ENCODE results near the gene CCDC90B. TPM values are rescaled to one million over a fixed set of nuclear protein-coding genes. Genes with fewer than 3 reads are reported as not detected.

Gene CCDC90B
- total and polyA plus RNA-seq, 4 donors: 18.8 to 40.5 (median 28.1) TPM

DNA sequence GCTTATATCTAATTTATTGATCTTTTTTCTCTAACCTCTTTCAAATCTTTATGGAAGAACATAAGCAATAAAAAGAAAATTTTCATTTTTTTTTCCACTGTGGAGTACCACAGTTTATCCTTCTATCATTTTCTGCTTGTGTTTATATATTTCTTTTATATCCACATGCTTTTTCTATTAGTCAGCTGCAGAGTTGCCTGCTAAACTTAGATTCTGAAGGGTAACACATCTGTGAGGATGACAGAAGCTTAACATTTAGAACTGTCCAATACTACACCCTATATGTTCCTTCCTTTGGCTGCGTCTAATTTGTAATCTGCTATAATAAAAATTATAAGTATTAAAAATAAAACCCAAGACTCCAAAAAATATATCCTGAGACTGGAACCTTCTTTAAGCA is 20.8 kb downstream of the CCDC90B start:
- H3K27me3 ChIP-seq (ENCODE audit: control insufficient read depth in 4 of 4, insufficient read depth in 4 of 4, low read length in 3 of 4): no peaks in the 10 kb centered on the region
- H3K9me3 ChIP-seq (ENCODE audit: control insufficient read depth in 4 of 4, low read length in 3 of 4): no peaks in the 10 kb centered on the region
- no peak overlapping the region for H3K27ac ChIP-seq (ENCODE audit: low read depth in 1 of 2, low read length in 2 of 2)
- H3K4me3 ChIP-seq (ENCODE audit: low read depth in 1 of 3, low read length in 3 of 3): no peak overlapping the region
- H3K4me1 ChIP-seq (ENCODE audit: control insufficient read depth in 4 of 4, insufficient read depth in 4 of 4, low read length in 3 of 4): no peaks in the 10 kb centered on the region
- H3K36me3 ChIP-seq (ENCODE audit: control insufficient read depth in 4 of 4, insufficient read depth in 3 of 4, low read depth in 1 of 4, low read length in 3 of 4): peaks cover 9 to 34% (median 23%) of the 10 kb centered on the region in 4 donors
- H3K9ac ChIP-seq (ENCODE audit: low read depth in 1 of 2, low read length in 2 of 2): no peak overlapping the region
- 97% methylated on average over 1 of the region's 1 CpG for WGBS
- TF ChIP-seq YY1 (IDR thresholded peaks at IDR 0.05) (no peak), FOXA2 (IDR thresholded peaks at IDR 0.05) (no peak), HNF4A (conservative IDR thresholded peaks at IDR 0.05) (no peak), NR2F2 (IDR thresholded peaks at IDR 0.05) (no peak), GABPA (IDR thresholded peaks at IDR 0.05 in 1 of 2, conservative IDR thresholded peaks at IDR 0.05 in 1 of 2) (no peak), JUND (IDR thresholded peaks at IDR 0.05) (no peak), RAD21 (IDR thresholded peaks at IDR 0.05) (no peak), MAX (IDR thresholded peaks at IDR 0.05) (no peak), TAF1 (conservative IDR thresholded peaks at IDR 0.05) (no peak), RXRA (IDR thresholded peaks at IDR 0.05) (no peak)
- TF ChIP-seq, protein P1, sequence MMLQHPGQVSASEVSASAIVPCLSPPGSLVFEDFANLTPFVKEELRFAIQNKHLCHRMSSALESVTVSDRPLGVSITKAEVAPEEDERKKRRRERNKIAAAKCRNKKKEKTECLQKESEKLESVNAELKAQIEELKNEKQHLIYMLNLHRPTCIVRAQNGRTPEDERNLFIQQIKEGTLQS (IDR thresholded peaks at IDR 0.05): no peak
- TF ChIP-seq, protein P2, sequence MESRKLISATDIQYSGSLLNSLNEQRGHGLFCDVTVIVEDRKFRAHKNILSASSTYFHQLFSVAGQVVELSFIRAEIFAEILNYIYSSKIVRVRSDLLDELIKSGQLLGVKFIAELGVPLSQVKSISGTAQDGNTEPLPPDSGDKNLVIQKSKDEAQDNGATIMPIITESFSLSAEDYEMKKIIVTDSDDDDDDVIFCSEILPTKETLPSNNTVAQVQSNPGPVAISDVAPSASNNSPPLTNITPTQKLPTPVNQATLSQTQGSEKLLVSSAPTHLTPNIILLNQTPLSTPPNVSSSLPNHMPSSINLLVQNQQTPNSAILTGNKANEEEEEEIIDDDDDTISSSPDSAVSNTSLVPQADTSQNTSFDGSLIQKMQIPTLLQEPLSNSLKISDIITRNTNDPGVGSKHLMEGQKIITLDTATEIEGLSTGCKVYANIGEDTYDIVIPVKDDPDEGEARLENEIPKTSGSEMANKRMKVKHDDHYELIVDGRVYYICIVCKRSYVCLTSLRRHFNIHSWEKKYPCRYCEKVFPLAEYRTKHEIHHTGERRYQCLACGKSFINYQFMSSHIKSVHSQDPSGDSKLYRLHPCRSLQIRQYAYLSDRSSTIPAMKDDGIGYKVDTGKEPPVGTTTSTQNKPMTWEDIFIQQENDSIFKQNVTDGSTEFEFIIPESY (IDR thresholded peaks at IDR 0.05): no peak
- TF ChIP-seq, protein P3, sequence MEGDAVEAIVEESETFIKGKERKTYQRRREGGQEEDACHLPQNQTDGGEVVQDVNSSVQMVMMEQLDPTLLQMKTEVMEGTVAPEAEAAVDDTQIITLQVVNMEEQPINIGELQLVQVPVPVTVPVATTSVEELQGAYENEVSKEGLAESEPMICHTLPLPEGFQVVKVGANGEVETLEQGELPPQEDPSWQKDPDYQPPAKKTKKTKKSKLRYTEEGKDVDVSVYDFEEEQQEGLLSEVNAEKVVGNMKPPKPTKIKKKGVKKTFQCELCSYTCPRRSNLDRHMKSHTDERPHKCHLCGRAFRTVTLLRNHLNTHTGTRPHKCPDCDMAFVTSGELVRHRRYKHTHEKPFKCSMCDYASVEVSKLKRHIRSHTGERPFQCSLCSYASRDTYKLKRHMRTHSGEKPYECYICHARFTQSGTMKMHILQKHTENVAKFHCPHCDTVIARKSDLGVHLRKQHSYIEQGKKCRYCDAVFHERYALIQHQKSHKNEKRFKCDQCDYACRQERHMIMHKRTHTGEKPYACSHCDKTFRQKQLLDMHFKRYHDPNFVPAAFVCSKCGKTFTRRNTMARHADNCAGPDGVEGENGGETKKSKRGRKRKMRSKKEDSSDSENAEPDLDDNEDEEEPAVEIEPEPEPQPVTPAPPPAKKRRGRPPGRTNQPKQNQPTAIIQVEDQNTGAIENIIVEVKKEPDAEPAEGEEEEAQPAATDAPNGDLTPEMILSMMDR (IDR thresholded peaks at IDR 0.05; ENCODE audit: low read depth, low read length, missing input control): no peak
- no peak for DNase-seq (ENCODE audit: low spot score)

- TF ChIP-seq NR2F2 (IDR thresholded peaks at IDR 0.05) (no peak), RAD21 (IDR thresholded peaks at IDR 0.05) (no peak), HNF4A (conservative IDR thresholded peaks at IDR 0.05) (no peak), GABPA (IDR thresholded peaks at IDR 0.05 in 1 of 2, conservative IDR thresholded peaks at IDR 0.05 in 1 of 2) (no peak), YY1 (IDR thresholded peaks at IDR 0.05) (no peak), TAF1 (conservative IDR thresholded peaks at IDR 0.05) (no peak)
- TF ChIP-seq, protein P1 (IDR thresholded peaks at IDR 0.05): no peak
- H3K4me1 ChIP-seq (ENCODE audit: control insufficient read depth in 4 of 4, insufficient read depth in 4 of 4, low read length in 3 of 4): peaks cover 3 to 15% (median 12%) of the 10 kb centered on the region in 4 donors
- H3K27me3 ChIP-seq (ENCODE audit: control insufficient read depth in 4 of 4, insufficient read depth in 4 of 4, low read length in 3 of 4): no peaks in the 10 kb centered on the region
- peaks cover 4 to 48% (median 16%) of the 10 kb centered on the region in 4 donors for H3K36me3 ChIP-seq (ENCODE audit: control insufficient read depth in 4 of 4, insufficient read depth in 3 of 4, low read depth in 1 of 4, low read length in 3 of 4)
- H3K9ac ChIP-seq (ENCODE audit: low read depth in 1 of 2, low read length in 2 of 2): no peak overlapping the region
- H3K9me3 ChIP-seq (ENCODE audit: control insufficient read depth in 4 of 4, low read length in 3 of 4): no peaks in the 10 kb centered on the region
- no peak for DNase-seq (ENCODE audit: low spot score)
- no peak overlapping the region for H3K27ac ChIP-seq (ENCODE audit: low read depth in 1 of 2, low read length in 2 of 2)
- 98% methylated on average over 1 of the region's 1 CpG for WGBS
- H3K4me3 ChIP-seq (ENCODE audit: low read depth in 1 of 3, low read length in 3 of 3): no peak overlapping the region
Measured at GRCh38 chr11:83259559-83259958, 26.6 kb downstream of the CCDC90B start.

Measured in liver (tissue), 9 donors.